IPS-20b (cell line): ENCODE results near the gene VDAC2.
"Not testable (repeated sequence)": the region's sequence is repeated elsewhere in the genome, so short reads cannot be mapped to it uniquely, and the experiment has no call there.

Experiments used
- H3K27ac ChIP-seq: one replicate; pipeline ENCODE4 v1.5.1; 2013; ENCODE audit warnings: low read length
- H3K27me3 ChIP-seq: 2 replicates; pipeline ENCODE4 v1.6.1; 2013; ENCODE audit warnings: mild to moderate bottlenecking, low read length, inconsistent platforms; ENCODE audit not compliant: insufficient read depth
- H3K36me3 ChIP-seq: 2 replicates; pipeline ENCODE4 v1.6.1; 2013; ENCODE audit warnings: low read depth, mild to moderate bottlenecking, inconsistent platforms, low read length, moderate library complexity; ENCODE audit not compliant: insufficient read depth
- H3K4me1 ChIP-seq: 2 replicates; pipeline ENCODE4 v1.6.1; 2013; ENCODE audit warnings: mild to moderate bottlenecking, control low read depth, inconsistent platforms, low read length, moderate library complexity; ENCODE audit not compliant: insufficient read depth
- H3K4me3 ChIP-seq: 2 replicates; pipeline ENCODE4 v1.5.1; 2013; ENCODE audit warnings: mild to moderate bottlenecking, low read length, inconsistent platforms
- H3K9ac ChIP-seq: 2 replicates; pipeline ENCODE4 v1.6.1; 2013; ENCODE audit warnings: low read depth, mild to moderate bottlenecking, inconsistent platforms, low read length, moderate library complexity
- H3K9me3 ChIP-seq: 2 replicates; pipeline ENCODE4 v1.6.1; 2013; ENCODE audit warnings: mild to moderate bottlenecking, low read depth, low read length, inconsistent platforms; ENCODE audit not compliant: insufficient read depth

The VDAC2 gene

DNA sequence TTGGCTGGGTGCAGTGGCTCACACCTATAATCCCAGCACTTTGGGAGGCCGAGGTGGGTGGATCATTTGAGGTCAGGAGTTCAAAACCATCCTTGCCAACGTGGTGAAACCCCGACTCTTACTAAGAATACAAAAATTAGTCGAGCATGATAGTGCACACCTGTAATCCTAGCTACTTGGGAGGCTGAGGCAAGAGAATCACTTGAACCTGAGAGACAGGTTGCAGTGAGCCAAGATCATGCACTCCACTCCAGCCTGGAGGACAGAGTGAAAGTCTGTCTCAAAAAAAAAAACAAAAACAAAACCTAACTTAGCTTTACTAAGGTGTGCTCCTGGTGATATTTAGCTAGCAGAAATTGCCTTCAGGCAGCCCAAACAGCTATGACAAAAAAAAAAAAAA, 24.3 kb upstream of the VDAC2 start:
- Histone ChIP-seq H3K9ac (no peak overlapping the region), H3K4me1 (peaks cover 10% of the 10 kb centered on the region; the same call in 1 of the 2 replicates), H3K36me3 (no peaks in the 10 kb centered on the region), H3K27me3 (no peaks in the 10 kb centered on the region), H3K27ac (no peak overlapping the region), H3K9me3 (no peaks in the 10 kb centered on the region), H3K4me3 (no peak overlapping the region)

DNA sequence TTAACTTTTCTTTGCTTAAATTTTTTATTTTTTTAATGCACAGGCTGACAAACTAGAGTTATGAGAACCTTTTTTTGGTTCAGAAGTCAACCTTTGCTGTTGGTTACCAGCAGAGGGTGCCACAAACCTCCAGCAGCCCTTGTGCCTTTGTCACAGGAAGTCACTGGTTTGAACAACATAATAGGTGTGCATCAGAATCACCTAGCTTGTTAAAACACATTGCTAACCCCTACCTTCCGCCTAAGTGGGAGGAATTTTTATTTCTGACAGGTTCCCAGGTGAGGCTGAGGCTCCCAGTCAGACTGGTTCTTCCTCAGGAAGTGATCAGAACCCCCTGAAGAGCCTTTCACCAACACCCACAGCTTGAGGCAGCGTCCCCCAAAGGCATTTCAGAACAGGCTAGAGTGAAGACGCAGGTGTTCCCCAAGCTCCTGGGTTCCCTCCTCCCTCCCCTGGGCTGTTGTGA, 22.6 kb upstream of the VDAC2 start:
- peak overlapping the region; percentile 3; the same call in 1 of the 2 replicates for H3K9ac ChIP-seq
- H3K9me3 ChIP-seq: no peaks in the 10 kb centered on the region
- peak overlapping the region; percentile 61 for H3K27ac ChIP-seq
- H3K36me3 ChIP-seq: no peaks in the 10 kb centered on the region
- H3K27me3 ChIP-seq: no peaks in the 10 kb centered on the region
- no peak overlapping the region for H3K4me3 ChIP-seq
- peaks cover 10% of the 10 kb centered on the region; the same call in 1 of the 2 replicates for H3K4me1 ChIP-seq

DNA sequence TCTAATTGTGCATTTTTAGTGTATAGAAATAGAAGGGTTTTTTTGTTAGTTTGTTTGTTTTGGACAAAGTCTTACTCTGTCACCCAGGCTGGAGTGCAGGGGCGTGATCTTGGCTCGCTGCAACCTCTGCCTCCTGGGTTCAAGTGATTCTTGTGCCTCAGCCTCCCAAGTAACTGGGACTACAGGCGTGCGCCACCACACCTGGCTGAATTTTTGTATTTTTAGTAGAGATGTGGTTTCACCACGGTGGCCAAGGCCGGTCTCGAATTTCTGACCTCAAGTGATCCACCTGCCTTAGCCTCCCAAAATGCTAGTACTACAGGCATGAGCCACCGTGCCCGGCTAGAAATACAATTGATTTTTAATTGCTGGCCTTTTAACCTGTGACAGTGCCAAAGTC, 22.1 kb upstream of the VDAC2 start:
- H3K9me3 ChIP-seq, H3K4me1 ChIP-seq, H3K4me3 ChIP-seq, H3K9ac ChIP-seq, H3K36me3 ChIP-seq, H3K27me3 ChIP-seq: not testable (repeated sequence)
- peak overlapping the region; percentile 61 for H3K27ac ChIP-seq

DNA sequence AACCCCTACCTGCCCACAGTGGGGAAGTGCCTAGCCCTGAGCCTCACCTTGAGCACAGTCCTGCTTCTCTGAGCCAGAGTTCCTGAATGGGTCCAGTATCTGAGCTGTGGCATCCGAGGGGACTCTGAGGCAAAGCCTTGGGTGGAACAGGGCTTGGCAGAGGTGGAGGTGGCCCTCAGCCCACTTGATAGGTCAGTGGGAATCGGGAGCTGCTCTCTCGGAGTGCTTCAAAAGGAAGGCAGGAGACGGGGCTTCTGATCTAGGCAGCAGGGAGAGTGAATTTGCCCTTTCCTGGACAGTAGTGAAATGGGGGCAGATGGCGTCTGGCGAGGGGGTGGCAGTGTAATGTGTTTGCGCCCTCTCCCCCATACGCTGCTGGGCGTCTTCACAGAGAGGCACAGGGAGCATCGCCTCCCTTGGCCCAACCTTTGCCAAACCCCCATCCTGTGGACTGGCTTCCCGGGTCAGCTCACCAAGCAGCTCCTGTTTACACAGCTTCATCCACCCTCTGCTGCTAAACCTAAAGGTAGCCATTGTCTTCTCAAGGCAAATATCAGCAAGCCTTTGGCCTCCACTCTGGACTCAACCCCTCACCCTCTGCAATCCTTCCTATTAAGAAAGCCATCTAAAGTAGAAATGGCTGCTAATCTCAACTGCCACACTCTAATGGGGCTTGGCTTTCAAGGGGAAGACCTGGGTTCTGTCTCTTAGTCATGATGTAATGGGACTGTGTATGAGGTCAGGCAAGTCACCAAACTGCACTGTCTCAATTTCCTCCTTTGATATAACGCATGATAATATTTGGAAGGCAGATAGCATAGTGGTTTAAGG, 21.1 kb upstream of the VDAC2 start:
- H3K27me3 ChIP-seq: no peaks in the 10 kb centered on the region
- H3K36me3 ChIP-seq: no peaks in the 10 kb centered on the region
- H3K9ac ChIP-seq: no peak overlapping the region
- peaks cover 10% of the 10 kb centered on the region; the same call in 1 of the 2 replicates for H3K4me1 ChIP-seq
- H3K27ac ChIP-seq: no peak overlapping the region
- no peaks in the 10 kb centered on the region for H3K9me3 ChIP-seq
- H3K4me3 ChIP-seq: no peak overlapping the region

DNA sequence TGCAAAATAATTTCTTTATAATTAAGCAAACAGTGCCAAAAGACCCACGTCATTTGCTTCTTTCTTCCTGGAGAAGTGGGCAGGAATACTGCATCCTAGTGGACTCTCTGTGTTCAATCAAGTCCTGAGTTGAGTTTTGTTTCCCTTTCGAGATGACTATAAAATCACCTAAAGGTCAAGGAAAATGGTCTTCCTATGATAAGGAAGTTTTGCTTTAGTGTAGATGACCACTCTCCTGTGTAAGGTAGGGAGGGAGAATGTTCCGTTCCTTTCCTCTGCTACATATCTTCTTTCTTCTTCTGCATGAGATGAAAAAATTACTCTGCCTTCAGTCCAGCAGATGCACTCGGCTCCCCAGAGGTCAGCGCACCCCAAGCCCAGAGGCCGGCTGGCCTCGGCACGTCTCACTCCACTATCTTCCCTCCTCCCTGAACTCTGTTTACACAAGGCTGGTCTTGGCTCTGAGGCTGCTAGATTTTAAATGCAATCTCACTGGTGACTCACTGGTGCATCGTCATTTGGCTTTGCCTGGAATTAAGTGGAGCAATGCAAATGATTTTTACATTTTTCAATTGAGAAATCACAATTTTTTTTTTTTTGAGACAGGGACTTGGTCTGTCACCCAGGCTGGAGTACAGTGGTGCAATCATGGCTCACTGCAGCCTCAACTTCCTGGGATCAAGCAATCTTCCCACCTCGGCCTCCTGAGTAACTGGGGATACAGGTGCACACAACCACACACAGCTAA, 18.6 kb upstream of the VDAC2 start:
- no peak overlapping the region for H3K27ac ChIP-seq
- H3K4me1 ChIP-seq: peaks cover 10% of the 10 kb centered on the region; the same call in 1 of the 2 replicates

DNA sequence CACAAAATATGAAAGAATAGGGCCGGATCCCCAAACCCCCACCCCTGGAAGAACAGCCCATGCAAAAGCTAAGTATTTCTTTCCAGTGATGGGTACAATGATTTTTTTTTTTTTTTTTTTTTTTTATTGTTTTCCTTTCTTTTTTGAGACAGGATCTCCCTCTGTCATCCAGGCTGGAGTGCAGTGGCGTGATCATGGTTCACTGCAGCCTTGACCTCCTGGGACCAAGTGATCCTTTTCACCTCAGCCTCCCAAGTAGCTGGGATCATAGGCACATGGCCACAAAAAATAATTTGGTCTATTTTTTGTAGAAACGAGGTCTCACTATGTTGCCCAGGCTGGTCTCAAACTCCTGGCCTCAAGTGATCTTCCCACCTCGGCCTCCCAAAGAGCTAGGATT, 16.0 kb upstream of the VDAC2 start:
- not testable (repeated sequence) for H3K27ac ChIP-seq, H3K27me3 ChIP-seq, H3K36me3 ChIP-seq, H3K4me3 ChIP-seq, H3K9me3 ChIP-seq, H3K4me1 ChIP-seq, H3K9ac ChIP-seq

More for the DNA sequence above, 18.6 kb upstream of the VDAC2 start:
- Histone ChIP-seq H3K9ac (no peak overlapping the region), H3K27me3 (no peaks in the 10 kb centered on the region), H3K4me3 (no peak overlapping the region), H3K9me3 (no peaks in the 10 kb centered on the region), H3K36me3 (no peaks in the 10 kb centered on the region)

DNA sequence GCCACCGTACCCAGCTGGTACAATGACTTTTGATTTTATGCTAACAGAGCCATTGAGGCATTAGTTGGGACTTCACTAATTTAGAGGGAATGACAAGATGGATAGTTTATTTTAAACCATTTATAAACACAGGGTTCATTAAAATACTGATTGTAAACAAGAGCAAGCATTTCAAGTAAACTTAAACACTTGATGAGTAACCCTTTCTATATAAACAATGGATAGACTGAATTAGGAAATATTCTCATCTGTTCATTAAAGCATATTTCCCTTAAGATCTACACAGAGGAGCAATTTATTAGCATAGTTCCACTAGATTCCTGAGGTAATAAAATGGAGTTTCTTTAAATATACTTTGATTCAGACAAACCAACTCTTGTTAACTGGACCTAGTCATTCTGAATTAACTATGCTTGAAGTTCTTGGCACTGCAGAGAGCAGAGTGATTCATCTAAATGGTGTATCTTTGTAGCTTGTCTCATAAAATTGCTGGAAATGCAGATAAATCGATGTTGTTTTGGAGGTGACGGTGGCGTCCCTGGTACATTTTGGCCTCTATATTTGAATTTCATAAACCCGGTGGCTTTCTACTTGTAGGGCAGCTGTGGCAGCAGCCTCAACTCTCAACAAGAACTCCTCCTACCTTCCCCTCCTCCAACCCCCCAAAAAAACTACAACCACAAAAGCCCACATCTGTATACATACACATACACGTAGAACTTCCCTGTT, 15.4 kb upstream of the VDAC2 start:
- no peaks in the 10 kb centered on the region for H3K27me3 ChIP-seq
- no peaks in the 10 kb centered on the region for H3K36me3 ChIP-seq
- H3K4me1 ChIP-seq: no peaks in the 10 kb centered on the region
- H3K27ac ChIP-seq: no peak overlapping the region
- H3K9ac ChIP-seq: no peak overlapping the region
- no peak overlapping the region for H3K4me3 ChIP-seq
- H3K9me3 ChIP-seq: no peaks in the 10 kb centered on the region

DNA sequence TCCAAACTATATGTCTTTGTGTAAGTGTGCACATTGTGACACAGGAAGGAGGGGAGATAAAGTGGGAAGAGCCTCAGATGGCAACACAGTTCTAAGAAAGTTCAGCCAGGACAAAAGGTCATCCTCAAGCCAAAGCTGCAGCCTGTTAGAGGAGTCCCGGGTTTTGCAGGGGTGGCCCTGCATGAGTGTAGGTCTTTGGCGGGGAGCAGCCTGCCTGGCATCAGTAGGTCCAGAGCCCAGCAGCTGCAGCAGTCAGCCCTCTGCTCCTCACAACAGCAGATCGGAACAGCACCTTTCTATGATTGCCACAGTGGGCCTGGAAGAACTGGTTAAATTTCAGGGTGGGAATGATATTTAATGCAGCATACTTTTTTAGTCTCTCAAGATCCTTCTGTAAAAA, 13.5 kb upstream of the VDAC2 start:
- Histone ChIP-seq H3K27ac (no peak overlapping the region), H3K4me1 (no peaks in the 10 kb centered on the region), H3K9ac (no peak overlapping the region), H3K9me3 (no peaks in the 10 kb centered on the region), H3K27me3 (no peaks in the 10 kb centered on the region), H3K4me3 (no peak overlapping the region), H3K36me3 (no peaks in the 10 kb centered on the region)

DNA sequence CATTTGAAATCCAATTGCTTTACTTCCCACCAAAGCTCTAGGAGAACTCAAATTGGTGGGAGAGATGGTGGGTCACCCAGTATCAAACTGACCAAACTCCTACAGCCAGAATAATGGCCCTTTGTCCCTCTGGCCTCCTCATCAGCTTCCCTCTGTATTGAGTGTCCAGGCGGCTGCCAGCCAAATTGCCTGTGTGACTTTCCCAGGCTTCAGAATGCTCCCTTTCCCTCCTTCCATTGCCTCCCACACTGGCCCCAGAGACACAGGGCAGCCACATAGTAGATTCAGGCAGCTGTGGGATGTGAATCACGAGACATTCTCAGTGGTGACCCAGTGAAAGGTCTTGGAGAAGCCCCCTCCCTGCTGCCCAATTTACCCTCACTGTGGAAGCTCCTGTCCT, 12.7 kb upstream of the VDAC2 start:
- Histone ChIP-seq H3K36me3 (no peaks in the 10 kb centered on the region), H3K27ac (no peak overlapping the region), H3K4me1 (no peaks in the 10 kb centered on the region), H3K4me3 (no peak overlapping the region), H3K9ac (no peak overlapping the region), H3K9me3 (no peaks in the 10 kb centered on the region), H3K27me3 (no peaks in the 10 kb centered on the region)

DNA sequence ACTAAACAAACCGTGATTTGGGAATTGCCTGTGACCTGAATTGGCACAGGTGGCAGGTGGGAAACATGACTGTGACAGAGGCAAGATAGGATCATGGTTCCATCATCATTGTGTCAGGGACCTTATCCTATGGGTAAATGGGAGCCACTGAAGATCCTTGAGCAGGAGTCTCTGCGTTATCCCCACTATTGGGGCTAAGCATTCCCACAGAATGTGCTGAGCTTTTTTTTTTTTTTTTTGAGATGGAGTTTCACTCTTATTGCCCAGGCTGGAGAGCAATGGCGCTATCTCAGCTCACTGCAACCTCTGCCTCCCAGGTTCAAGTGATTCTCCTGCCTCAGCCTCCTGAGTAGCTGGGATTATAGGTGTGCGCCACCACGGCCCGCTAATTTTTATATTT, 10.6 kb upstream of the VDAC2 start:
- not testable (repeated sequence) for H3K36me3 ChIP-seq, H3K9me3 ChIP-seq, H3K4me1 ChIP-seq, H3K9ac ChIP-seq, H3K27me3 ChIP-seq, H3K4me3 ChIP-seq, H3K27ac ChIP-seq

DNA sequence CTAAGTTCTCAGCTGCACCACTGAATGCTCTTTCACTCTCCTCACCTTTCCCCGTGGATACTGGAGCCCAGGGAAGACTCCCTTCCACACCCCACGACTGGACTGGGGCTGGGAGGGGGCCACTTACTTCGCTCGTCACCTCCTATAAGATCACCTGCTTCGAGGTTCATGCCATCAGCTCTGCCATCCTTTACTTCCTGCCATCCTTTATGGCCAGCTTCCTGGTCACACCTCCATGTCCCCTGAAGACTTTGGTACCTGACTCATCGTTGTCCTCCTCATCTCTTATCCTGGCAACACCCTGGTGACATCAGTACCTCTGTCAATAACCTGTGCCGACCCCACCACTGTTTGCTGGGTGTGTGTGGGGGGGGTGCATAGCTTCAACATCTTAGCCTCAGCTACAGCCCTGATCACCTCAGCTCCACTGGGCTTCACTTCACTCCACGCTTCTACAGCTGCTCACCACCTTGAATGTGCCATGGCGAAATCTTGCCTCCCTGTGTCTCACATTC, 8.7 kb upstream of the VDAC2 start:
- H3K27me3 ChIP-seq: no peaks in the 10 kb centered on the region
- no peak overlapping the region for H3K4me3 ChIP-seq
- no peak overlapping the region for H3K9ac ChIP-seq
- no peaks in the 10 kb centered on the region for H3K36me3 ChIP-seq
- no peaks in the 10 kb centered on the region for H3K9me3 ChIP-seq
- H3K4me1 ChIP-seq: no peaks in the 10 kb centered on the region
- H3K27ac ChIP-seq: no peak overlapping the region
